HepG2 (cell line): Measurements from ENCODE around the gene MB21D2.

Experiments
- BRCA1 ChIP-seq: sonication (generic); formaldehyde crosslinking; IDR thresholded peaks from 2 replicates; pipeline ENCODE4 v1.4.0; 2020; ENCODE audit warnings: missing genetic modification reagents
- CEBPB ChIP-seq: IDR thresholded peaks from 2 replicates; pipeline ENCODE4 v1.6.1; 2011; ENCODE audit warnings: low read depth, low read length, improper control_type of control experiment, borderline replicate concordance
- CTCF ChIP-seq: sonication (generic); formaldehyde crosslinking; IDR thresholded peaks from 2 replicates; pipeline ENCODE4 v1.5.0; 2020; ENCODE audit warnings: mild to moderate bottlenecking, missing genetic modification reagents, moderate library complexity
- DR1 ChIP-seq: sonication (generic); formaldehyde crosslinking; IDR thresholded peaks from 2 replicates; pipeline ENCODE4 v1.8.0; 2021; ENCODE audit warnings: mild to moderate bottlenecking, missing genetic modification reagents, inconsistent platforms
- KLF11 ChIP-seq: IDR thresholded peaks from 2 replicates; pipeline ENCODE4 v1.6.1; 2016; ENCODE audit warnings: missing compliant biosample characterization
- MXI1 ChIP-seq: IDR thresholded peaks from 3 replicates; pipeline ENCODE4 v1.6.1; 2012; ENCODE audit warnings: low read depth, low read length, inconsistent platforms, borderline replicate concordance
- POLR2AphosphoS5 ChIP-seq: IDR thresholded peaks from 2 replicates; pipeline ENCODE4 v1.6.1; 2012; ENCODE audit warnings: low read depth, low read length
- PRDM4 ChIP-seq: sonication (generic); formaldehyde crosslinking; IDR thresholded peaks from 2 replicates; pipeline ENCODE4 v1.9.0; 2021; ENCODE audit warnings: missing genetic modification reagents, borderline replicate concordance
- REST ChIP-seq, 2 experiments: IDR thresholded peaks; 2 replicates each; pipeline ENCODE4 v1.6.1; 2011 to 2012; ENCODE audit warnings: low read length in 2 of 2, borderline replicate concordance in 1 of 2, low read depth in 1 of 2, mild to moderate bottlenecking in 1 of 2, moderate library complexity in 1 of 2
- RFXANK ChIP-seq: IDR thresholded peaks from 2 replicates; pipeline ENCODE4 v1.6.1; 2016
- SRSF9 ChIP-seq: fragments of 200-400 bp; formaldehyde crosslinking; IDR thresholded peaks from 2 replicates; pipeline ENCODE4 v1.6.1; 2018; ENCODE audit warnings: borderline replicate concordance, mild to moderate bottlenecking, low read depth, low read length; ENCODE audit not compliant: insufficient read depth, poor library complexity, severe bottlenecking
- TCF7 ChIP-seq: sonication (generic); IDR thresholded peaks from 2 replicates; pipeline ENCODE4 v1.6.1; 2016; ENCODE audit warnings: antibody characterized with exemption, low read depth
- ZFP36L1 ChIP-seq: sonication (generic); formaldehyde crosslinking; IDR thresholded peaks from 2 replicates; pipeline ENCODE4 v1.8.0; 2022; ENCODE audit warnings: mild to moderate bottlenecking, missing genetic modification reagents, moderate library complexity

- TF ChIP-seq CTCF (CRISPR knock-in tag) (peak; percentile 54), DR1 (CRISPR knock-in tag) (no peak), KLF11 (no peak), POLR2AphosphoS5 (no peak), RFXANK (CRISPR knock-in tag) (no peak), ZFP36L1 (no peak), TCF7 (no peak), SRSF9 (no peak), REST (IDR thresholded peaks at IDR 0.05; ENCODE audit: borderline replicate concordance in 1 of 2, low read depth in 1 of 2, low read length in 2 of 2) (no peak), BRCA1 (no peak), MXI1 (no peak), CEBPB (no peak), PRDM4 (CRISPR knock-in tag) (no peak)
Measured at GRCh38 chr3:192772240-192772894, 145.3 kb downstream of the MB21D2 start.
